ENCODE results near the gene FRYL. TPM values are rescaled to one million over a fixed set of nuclear protein-coding genes. Genes with fewer than 3 reads are reported as not detected.
"Not testable (repeated sequence)": the region's sequence is repeated elsewhere in the genome, so short reads cannot be mapped to it uniquely, and the experiment has no call there.

FRYL gene
- total RNA-seq, 4 donors from 2014 or later = 43.2 to 92.5 (median 62.1) TPM

DNA sequence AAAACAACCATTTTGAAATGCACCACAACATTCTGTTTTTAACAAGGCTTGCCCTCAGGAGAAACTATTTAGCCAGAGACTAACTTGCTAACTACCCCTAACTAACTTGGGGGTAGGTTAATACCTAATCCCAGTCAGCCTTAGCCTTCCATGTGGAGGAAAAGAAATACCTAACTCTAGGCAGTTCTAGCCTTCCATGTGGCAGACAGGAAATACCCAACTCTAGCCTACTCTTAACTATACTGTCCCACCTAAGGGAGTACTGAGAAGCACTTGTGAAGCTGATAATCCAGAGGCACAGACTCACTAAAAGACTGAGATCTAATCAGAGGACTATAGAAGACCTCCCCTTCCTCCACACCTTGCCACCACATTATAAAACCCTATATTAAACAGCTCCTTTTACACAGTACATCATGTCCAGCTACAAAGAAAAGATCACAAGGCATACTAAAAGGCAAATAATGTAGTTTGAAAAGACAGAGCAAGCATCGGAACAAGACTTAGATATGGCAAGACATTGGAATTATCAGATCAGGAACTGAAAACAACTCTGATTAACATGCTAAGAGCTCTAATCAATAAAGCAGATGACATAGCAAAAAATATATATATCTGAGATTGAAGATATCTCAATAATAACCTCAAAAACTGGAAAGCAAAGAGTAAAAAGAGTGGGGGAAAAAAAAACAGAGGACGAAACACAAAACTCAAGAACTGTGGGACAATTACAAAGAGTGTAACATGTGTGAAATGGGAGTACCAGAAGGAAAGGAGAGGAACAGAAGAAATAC, 52.2 kb downstream of the FRYL start:
- no peak for ATAC-seq

DNA sequence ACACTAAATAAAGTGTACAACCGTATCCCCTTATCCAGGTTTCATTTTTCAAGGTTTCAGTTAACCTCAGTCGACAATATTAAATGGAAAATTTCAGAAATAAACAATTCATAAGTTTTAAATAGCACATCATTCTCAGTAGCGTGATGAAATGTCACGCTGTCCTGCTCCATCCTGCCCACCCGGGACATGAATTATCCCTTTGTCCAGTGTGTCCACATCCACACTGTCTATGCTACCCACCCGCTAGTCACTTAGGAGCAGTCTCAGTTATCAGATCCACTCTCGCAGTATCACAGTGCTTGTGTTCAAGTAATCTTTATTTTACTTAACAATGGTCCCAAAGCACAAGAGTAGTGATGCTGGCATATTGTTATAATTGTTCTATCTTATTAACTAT, 54.7 kb downstream of the FRYL start:
- Histone ChIP-seq H3K9me3 (no peaks in the 10 kb centered on the region), H3K36me3 (no peaks in the 10 kb centered on the region), H3K27me3 (no peaks in the 10 kb centered on the region), H3K4me1 (peaks cover 0 to 46% (median 0%) of the 10 kb centered on the region in 3 donors), H3K27ac (no peak overlapping the region), H3K4me3 (no peak overlapping the region)
- ATAC-seq = no peak
- TF ChIP-seq POLR2A (IDR thresholded peaks at IDR 0.05) (no peak), POLR2AphosphoS5 (IDR thresholded peaks at IDR 0.05) (no peak), EP300 (IDR thresholded peaks at IDR 0.05) (no peak)
- TF ChIP-seq, protein P1, sequence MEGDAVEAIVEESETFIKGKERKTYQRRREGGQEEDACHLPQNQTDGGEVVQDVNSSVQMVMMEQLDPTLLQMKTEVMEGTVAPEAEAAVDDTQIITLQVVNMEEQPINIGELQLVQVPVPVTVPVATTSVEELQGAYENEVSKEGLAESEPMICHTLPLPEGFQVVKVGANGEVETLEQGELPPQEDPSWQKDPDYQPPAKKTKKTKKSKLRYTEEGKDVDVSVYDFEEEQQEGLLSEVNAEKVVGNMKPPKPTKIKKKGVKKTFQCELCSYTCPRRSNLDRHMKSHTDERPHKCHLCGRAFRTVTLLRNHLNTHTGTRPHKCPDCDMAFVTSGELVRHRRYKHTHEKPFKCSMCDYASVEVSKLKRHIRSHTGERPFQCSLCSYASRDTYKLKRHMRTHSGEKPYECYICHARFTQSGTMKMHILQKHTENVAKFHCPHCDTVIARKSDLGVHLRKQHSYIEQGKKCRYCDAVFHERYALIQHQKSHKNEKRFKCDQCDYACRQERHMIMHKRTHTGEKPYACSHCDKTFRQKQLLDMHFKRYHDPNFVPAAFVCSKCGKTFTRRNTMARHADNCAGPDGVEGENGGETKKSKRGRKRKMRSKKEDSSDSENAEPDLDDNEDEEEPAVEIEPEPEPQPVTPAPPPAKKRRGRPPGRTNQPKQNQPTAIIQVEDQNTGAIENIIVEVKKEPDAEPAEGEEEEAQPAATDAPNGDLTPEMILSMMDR (IDR thresholded peaks at IDR 0.05) = no peak
- 66 to 74% methylated on average over 5 to 7 of the region's 7 CpGs for WGBS, 2 donors (ENCODE audit: low coverage in 1 of 2)

More for the DNA sequence above, 52.2 kb downstream of the FRYL start:
- Histone ChIP-seq H3K9me3 (no peaks in the 10 kb centered on the region), H3K4me3 (no peak overlapping the region), H3K27me3 (no peaks in the 10 kb centered on the region), H3K4me1 (peaks cover 0 to 36% (median 0%) of the 10 kb centered on the region in 3 donors), H3K27ac (peak overlapping the region in 1 of 4 donors; percentile 17), H3K36me3 (no peaks in the 10 kb centered on the region)
- 90 to 100% methylated on average over 2 of the region's 2 CpGs for WGBS, 2 donors (ENCODE audit: low coverage in 1 of 2)
- no peak for TF ChIP-seq EP300 (IDR thresholded peaks at IDR 0.05)

DNA sequence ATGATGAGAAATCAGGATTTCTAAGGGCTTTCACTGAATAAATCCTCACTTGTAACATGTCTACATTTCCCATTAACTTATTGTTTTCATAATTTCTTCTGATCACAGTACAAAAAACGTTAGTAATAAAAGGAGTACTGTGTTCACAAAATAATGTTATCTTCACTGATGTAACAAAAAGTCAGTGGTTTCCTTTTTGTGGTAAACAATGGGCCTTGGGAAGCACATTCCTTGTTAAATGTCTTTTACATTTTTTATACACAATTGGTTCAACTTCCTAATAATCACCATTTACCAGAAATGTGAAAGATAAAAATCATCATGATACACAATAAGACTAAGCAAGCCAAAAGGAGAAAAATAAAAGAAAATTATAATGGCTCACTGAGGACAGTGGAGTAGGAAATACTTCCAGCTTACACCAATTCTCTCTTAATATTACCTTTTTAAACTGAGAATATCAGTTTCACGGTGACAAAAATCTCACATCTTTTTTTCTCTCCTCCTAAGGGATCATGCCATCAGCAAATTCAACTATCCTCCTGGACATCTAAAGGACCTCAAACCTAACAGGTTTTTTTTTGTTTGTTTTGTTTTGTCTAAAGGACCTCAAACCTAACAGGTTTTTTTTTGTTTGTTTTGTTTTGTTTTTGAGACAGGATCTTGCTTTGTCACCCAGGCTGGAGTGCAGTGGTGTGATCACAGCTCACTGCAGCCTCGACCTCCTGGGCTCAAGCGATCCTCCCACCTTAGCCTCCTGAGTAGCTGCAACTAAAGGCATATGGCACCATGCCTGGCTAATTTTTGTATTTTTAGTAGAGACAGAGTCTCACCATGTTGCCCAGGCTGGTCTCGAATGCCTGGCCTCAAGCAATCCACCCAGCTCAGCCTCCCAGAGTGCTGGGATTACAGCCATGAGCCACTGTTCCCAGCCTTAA, 57.3 kb downstream of the FRYL start:
- 56 to 58% methylated on average over 2 to 5 of the region's 5 CpGs for WGBS, 2 donors (ENCODE audit: low coverage in 1 of 2)
- no peak overlapping the region for H3K27ac ChIP-seq
- no peaks in the 10 kb centered on the region for H3K27me3 ChIP-seq
- no peak for ATAC-seq
- H3K36me3 ChIP-seq = no peaks in the 10 kb centered on the region
- H3K4me3 ChIP-seq = no peak overlapping the region
- H3K9me3 ChIP-seq = no peaks in the 10 kb centered on the region
- H3K4me1 ChIP-seq = peaks cover 0 to 46% (median 0%) of the 10 kb centered on the region in 3 donors
- TF ChIP-seq, protein P1 (IDR thresholded peaks at IDR 0.05) = no peak
- TF ChIP-seq EP300 (IDR thresholded peaks at IDR 0.05) = no peak
- no peak for TF ChIP-seq POLR2AphosphoS5 (IDR thresholded peaks at IDR 0.05)
- no peak for TF ChIP-seq POLR2A (IDR thresholded peaks at IDR 0.05)

DNA sequence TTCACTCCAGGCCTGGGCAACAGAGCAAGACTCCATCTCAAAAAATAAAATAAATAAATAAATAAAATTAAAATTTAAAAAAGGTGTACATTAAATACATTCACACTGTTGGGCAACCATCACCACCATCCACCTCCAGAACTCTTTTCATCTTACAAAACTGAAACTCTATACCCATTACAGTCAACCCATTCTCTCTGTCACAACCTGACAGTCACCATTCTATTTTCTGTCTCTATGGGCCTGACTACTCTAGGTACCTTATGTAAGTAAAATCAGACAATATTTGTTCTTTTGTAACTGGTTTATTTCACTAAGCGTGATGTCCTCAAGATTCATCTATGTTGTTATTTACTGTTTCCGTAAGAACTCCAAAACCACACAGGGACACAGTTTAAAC, 59.6 kb downstream of the FRYL start:
- no peak for ATAC-seq
- Histone ChIP-seq H3K9me3 (no peaks in the 10 kb centered on the region), H3K4me1 (peaks cover 0 to 35% (median 0%) of the 10 kb centered on the region in 3 donors), H3K36me3 (no peaks in the 10 kb centered on the region), H3K27me3 (no peaks in the 10 kb centered on the region), H3K4me3 (no peak overlapping the region), H3K27ac (no peak overlapping the region)
- TF ChIP-seq, protein P1 (IDR thresholded peaks at IDR 0.05) = no peak
- TF ChIP-seq EP300 (IDR thresholded peaks at IDR 0.05) = no peak
- TF ChIP-seq POLR2AphosphoS5 (IDR thresholded peaks at IDR 0.05) = no peak
- TF ChIP-seq POLR2A (IDR thresholded peaks at IDR 0.05) = no peak
- 100% methylated on average over 2 of the region's 2 CpGs for WGBS, 2 donors (ENCODE audit: low coverage in 1 of 2)

DNA sequence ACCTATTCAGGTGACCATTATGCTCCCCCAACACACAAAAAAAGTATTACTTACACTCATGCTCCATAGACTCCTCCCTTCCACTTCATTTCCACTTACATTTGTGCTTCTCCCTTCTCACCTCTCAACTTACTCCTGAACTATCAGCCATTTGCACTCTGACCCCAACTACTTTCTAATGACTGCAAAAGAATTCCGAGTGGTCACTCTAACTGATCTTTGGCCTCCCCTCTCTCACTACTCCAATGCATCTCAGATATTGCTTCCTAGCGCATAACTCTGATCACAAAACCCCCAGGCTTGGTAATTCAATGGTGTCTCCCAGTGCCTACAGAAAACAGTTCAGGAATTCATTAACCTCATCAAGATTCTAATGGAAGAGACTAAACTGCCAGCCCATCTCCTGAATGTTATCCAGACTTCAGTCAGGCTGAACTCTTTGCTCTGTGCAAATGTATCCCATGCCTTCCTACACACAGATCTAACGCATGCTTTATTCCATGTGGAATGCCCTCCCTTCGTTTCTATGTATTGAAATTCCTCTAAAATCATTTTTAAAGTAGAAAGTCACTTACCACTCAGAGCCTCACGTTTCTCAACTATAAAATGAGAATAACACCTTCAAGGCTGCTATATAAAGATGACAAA, 61.1 kb downstream of the FRYL start:
- ATAC-seq = no peak
- Histone ChIP-seq H3K27ac (no peak overlapping the region), H3K4me1 (peaks cover 0 to 19% (median 0%) of the 10 kb centered on the region in 3 donors), H3K4me3 (no peak overlapping the region), H3K9me3 (no peaks in the 10 kb centered on the region), H3K36me3 (no peaks in the 10 kb centered on the region), H3K27me3 (no peaks in the 10 kb centered on the region)
- TF ChIP-seq POLR2A (IDR thresholded peaks at IDR 0.05) (no peak), POLR2AphosphoS5 (IDR thresholded peaks at IDR 0.05) (no peak), EP300 (IDR thresholded peaks at IDR 0.05) (no peak)
- TF ChIP-seq, protein P1 (IDR thresholded peaks at IDR 0.05) = no peak
- 89 to 91% methylated on average over 5 of the region's 5 CpGs for WGBS, 2 donors (ENCODE audit: low coverage in 1 of 2)

DNA sequence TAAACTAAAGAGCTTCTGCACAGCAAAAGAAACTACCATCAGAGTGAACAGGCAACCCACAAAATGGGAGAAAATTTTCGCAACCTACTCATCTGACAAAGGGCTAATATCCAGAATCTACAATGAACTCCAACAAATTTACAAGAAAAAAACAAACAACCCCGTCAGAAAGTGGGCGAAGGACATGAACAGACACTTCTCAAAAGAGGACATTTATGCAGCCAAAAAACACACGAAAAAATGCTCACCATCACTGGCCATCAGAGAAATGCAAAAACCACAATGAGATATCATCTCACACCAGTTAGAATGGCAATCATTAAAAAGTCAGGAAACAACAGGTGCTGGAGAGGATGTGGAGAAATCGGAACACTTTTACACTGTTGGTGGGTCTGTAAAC, 63.8 kb downstream of the FRYL start:
- not testable (repeated sequence) for H3K9me3 ChIP-seq
- 94 to 97% methylated on average over 4 of the region's 5 CpGs for WGBS, 2 donors (ENCODE audit: low coverage in 1 of 2)

More for the DNA sequence above, 63.8 kb downstream of the FRYL start:
- not testable (repeated sequence) for H3K27me3 ChIP-seq, ATAC-seq, H3K27ac ChIP-seq, H3K4me1 ChIP-seq, H3K4me3 ChIP-seq, H3K36me3 ChIP-seq
